ENCODE measurements around the gene NELFB. TPM values are rescaled to one million over a fixed set of nuclear protein-coding genes. Genes with fewer than 3 reads are reported as not detected.
A peak's percentile ranks its signal among the peaks of the same experiment; 100 is the strongest.

Gene NELFB
- total RNA-seq, 1 donor from 2014 or later, result 22.2 TPM

DNA sequence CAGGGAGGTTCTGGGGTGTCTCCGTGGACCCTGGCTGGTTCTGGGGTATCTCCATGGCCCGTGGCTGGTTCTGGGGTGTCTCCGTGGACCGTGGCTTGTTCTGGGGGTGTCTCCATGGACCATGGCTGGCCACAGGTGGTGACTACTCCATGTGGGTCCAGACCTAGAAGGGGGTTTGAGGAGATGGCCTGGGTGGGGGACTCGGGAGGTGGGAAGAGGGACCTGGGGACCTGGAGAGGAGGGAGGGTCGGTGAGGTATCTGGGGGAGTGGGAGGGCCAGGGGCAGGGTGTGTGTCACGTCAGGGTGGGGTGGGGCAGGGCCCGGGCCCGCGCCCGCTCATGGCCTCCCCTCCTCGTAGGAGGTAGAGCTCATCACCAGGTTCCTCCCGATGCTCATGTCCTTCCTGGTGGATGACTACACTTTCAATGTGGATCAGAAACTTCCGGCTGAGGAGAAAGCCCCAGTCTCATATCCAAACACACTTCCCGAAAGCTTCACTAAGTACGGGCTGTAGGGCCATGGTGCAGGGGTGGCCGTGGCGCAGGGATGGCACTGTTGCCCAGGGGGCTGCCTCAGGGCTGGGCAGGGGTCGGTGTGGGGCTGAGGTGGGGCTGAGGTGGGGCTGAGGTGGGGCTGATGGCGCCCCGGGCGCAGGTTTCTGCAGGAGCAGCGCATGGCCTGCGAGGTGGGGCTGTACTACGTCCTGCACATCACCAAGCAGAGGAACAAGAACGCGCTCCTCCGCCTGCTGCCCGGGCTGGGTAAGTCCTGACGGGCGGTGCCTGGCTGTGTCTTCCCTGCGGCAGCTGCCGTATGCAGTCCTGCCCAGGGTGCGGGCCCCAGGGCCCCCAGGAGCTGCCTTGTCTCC, 11.7 kb downstream of the NELFB start:
- DNase-seq (ENCODE audit: low spot score), result no peak
- no peak for ATAC-seq

DNA sequence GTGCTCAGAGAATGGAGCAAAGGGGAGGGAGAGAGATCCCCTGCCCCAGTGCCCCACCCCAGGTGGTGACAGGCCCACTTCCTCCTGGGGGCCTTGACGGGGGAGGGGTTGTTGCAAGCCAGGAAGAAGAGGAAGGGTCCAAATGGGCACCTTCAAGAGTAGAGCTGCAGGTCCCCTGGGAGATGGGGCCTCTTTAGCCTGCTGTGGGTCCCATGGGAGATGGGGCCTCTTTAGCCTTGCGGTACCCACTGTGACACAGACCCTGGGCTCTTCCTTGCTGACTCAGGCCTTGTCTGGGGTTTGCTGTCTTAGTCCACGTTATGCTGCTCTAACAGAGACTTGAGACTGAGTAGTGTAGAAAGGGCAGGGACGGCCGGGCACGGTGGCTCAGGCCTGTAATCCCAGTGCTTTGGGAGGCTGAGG, 12.8 kb downstream of the NELFB start:
- no peak for ATAC-seq
- DNase-seq (ENCODE audit: low spot score), result no peak

DNA sequence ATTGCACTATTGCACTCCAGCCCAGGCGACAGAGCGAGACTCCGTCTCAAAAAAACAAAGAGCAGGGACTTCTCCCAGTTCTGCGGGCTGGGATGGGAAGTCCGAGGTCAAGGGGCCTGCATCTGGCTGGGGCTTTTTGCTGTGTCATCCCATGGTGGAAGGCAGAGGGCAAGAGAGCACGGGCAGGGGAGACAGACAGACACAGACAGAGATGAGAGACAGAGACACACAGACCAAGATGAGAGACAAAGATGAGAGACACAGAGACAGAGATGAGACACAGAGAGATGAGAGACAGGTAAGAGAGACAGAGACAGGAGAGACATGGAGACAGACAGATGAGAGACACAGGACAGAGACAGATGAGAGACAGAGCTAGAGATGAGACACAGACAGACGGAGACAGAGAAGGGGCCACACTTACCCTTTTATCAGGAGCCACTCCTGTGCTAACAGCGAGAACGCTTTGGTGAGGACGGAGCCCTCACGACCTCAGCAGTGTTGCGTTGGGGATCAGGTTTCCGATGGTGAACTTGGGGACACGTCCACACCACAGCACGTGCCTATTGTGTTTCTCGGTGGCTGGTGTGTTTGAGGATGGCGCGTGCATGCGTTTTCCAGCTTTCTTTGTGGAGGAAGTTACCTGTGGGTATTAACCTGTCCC, 13.5 kb downstream of the NELFB start:
- DNase-seq (ENCODE audit: low spot score) (no peak), ATAC-seq (peak; percentile 46)

DNA sequence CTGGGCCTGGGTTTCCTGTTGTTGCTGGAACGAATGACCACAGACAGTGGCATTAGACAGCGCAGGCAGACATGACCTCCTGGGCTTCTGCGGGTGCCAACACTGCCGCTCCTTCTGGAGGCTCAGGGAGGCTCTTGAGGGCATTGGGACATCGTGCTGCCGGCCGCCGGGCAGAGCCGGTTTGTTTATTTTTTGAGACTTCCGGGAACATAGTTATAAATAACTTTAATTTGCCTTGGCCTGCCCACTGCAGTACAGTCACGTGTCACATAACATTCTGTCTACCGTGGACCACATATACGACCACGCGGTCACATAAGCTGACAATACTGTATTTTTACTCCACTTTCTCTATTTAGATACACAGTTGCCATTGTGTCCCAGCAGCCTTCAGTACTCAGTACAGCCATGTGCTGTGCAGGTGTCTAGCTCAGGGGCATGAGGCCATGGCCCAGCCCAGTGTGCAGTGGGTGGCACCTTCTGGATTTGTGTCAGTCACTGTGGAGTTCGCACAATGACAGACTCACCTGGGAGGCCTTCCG, 14.2 kb downstream of the NELFB start:
- DNase-seq (ENCODE audit: low spot score) (peak; percentile 61), ATAC-seq (peak; percentile 69)

DNA sequence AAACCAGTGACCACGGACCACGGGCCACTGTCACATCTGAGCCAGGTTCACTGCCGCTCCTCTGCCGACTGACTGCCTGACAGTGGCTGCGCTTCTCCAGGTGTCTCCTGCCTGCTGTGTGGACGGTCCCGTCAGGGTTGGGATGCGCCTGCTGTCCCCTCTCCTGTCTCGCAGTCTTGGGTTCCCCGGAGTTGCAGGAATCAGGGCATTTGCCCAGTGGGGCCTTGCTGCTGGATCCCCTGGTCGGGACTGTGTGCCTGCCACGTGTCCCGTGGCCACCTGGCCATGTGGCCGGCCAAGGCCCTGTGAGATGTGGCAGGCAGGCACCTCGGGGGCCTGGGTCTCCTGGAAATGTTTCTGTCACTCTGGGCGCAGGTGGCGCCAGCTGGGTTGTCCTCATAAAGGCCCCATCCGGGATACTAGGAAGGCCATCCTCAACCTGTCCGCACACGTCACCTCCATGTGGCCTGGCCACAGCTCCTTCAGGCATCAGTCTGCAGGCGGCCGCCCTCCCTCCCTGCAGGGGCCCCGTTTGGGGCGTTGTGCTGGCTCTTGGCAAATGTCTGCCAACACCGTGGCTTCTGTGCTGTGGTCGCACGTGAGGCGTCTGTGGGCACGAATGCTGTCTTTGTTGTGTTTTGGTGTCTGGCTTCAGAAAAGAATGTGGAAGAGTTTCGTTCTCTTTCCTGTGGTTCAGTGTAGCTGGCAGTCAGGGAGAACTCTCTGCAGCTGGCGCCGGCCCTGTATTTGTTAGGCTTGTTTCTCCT, 16.0 kb downstream of the NELFB start:
- ATAC-seq (no peak), DNase-seq (ENCODE audit: low spot score) (no peak)

DNA sequence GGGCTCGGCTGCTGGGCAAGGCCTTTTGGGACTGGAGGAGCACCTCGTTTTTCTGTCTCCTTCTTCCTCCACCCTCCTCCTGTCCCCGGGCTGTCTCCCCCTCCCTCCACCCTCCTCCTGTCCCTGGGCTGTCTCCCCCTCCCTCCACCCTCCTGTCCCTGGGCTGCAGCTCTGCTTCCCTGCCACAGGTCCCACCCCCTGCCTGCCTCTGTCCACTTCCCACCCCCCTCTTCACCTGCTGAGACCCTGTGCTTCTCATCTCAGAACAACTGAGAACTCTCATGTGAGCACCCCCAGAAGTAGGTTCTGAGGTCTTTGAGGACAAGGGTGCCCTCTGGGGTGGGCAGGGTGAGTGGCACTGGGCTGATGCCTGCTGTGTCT, 16.6 kb downstream of the NELFB start:
- DNase-seq (ENCODE audit: low spot score), result no peak
- no peak for ATAC-seq

DNA sequence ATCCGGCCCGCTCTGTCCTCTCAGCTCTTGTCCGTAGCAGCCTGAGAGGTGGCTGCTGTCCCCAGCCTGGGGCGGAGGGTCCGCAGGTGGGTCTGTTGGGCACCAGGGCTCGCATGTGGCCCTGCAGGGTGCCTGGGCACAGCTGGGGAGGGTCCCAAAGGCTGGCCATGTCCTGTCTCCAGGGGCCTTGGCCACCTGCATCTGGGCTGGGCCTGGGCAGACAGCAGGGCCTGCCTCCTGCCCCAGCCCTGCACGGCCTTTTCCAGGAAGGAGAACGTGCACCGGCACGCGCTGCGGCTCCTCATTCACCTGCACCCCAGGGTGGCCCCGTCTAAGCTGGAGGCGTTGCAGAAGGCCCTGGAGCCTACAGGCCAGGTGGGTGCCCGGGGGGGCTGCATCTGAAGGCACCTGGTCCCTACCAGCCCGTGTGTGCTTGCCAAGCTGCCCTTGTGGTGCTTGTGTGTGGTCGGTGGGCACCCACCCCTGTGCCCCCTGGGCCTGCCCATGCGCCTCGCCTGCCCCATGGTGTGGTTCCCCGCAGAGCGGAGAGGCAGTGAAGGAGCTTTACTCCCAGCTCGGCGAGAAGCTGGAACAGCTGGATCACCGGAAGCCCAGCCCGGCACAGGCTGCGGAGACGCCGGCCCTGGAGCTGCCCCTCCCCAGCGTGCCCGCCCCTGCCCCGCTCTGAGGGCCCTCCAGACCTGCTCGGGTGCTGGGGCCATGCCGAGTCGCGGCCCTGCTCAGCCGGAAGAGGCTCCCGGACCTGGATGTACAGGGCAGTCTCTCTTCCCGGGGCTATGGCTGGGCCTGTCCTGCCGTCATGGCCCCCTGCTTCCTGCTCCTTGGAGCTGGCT, 17.3 kb downstream of the NELFB start:
- DNase-seq (ENCODE audit: low spot score) (no peak), ATAC-seq (no peak)

DNA sequence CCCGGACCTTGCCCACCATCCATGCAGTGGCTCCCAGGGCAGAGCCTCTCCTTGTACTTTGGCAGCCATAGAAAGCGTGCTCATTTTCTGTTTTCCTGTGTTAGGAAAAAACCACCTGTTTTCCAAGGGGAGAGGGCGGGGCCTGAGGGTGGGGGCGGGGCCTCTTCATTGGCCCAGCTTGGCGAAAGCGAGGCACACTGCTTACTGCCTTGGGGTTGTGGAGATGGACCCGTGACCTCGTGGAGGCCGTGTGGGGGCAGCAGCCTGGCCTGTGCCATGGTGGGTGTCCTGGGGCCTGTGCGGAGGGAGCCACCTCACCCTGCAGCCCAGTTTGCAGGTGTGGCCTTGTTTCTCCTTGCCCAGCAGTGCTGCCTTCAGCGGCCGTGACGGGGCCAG, 18.0 kb downstream of the NELFB start:
- ATAC-seq (no peak), DNase-seq (ENCODE audit: low spot score) (no peak)

DNA sequence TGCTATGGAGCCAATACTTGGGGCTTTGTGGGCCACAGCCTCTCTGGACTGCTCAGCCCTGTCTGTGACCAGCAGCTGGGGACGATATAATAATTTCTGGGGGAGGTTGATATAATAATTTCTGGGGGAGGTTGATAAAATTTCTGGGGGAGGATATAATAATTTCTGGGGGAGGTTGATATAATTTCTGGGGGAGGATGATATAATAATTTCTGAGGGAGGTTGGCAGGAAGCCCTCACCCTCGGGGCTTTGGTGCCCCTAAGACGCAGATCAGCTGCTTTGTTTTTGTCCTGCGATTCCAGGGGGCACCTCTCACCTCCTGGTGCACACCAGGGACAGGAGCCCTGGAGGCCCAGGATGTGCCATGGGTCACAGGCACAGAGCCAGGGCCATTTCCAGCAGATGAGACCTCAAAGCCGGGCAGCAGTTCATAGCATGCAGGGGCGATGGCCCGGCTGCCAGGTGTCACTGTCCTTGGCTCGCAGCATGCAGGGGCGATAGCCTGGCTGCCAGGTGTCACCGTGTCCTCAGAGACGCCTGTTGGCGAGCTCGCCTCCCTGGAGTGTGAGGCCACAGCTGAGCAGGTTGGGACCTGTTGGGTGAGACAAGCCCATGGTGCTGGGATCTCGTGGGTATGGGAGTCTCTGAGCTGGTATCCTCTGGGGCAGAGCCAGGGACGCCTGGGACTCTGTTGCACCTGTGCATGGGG, 18.6 kb downstream of the NELFB start:
- DNase-seq (ENCODE audit: low spot score) (no peak), ATAC-seq (peak; percentile 5)

DNA sequence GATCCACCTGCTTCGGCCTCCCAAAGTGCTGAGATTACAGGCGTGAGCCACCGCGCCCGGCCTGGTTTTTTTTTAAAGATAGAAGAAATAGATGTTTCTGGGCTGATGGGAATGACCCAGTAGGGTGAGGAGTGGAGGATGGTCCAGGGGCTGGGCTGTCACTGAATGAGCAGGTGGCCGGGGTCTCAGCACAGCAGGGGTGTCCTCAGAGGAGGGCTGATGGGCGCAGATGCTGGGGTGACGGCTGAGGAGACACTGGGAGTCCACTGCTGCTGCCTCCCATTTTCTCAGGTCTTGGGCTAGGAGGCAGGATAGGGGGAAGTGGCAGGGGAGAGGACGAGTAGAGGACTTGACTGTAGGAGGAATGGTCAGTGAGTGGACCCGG, 20.1 kb downstream of the NELFB start:
- DNase-seq (ENCODE audit: low spot score), result no peak
- ATAC-seq, result no peak

DNA sequence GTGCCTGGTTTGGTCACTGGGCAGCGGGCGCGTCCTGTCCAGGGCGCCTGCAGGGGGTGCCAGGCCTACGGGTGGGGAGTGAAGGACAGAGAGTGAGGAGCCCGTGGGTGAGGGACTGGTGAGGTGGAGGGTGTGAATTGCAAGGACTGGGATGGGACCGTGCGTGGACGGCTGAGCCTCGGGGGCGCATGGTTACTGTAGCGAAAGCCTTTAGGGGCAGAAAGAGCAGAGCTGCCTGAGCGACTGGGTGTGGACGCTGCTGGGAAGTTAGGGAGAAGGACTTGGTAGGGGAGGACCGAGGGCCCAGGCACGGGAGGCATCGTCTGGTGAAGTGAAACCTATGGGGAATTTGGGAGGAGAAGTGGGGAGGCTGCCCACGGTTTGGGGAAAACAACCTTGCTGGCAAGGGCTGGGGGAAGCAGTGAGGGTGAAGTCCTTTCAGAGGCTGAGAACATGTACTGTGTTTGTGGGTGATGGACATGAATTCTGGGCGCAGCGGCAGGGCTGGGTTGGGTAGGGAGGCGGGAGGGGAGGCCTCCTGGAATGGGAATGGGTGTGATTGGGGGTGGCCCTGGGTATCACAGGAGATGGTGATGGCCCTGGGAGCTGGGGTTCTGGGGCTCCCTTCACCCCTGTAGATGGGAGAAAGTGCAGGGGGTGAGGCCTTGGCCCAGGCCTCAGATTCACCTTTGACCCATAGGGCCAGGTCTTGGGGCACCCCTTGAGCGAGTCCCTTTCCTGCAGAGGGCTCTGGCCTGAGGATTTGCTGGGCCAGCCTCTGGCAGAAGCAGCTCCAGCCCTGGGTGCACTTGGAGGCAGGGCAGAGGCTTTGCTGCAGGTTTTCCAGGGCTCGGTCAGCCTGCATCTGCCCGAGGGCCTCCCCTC, 20.7 kb downstream of the NELFB start:
- DNase-seq (ENCODE audit: low spot score) (no peak), ATAC-seq (no peak)

DNA sequence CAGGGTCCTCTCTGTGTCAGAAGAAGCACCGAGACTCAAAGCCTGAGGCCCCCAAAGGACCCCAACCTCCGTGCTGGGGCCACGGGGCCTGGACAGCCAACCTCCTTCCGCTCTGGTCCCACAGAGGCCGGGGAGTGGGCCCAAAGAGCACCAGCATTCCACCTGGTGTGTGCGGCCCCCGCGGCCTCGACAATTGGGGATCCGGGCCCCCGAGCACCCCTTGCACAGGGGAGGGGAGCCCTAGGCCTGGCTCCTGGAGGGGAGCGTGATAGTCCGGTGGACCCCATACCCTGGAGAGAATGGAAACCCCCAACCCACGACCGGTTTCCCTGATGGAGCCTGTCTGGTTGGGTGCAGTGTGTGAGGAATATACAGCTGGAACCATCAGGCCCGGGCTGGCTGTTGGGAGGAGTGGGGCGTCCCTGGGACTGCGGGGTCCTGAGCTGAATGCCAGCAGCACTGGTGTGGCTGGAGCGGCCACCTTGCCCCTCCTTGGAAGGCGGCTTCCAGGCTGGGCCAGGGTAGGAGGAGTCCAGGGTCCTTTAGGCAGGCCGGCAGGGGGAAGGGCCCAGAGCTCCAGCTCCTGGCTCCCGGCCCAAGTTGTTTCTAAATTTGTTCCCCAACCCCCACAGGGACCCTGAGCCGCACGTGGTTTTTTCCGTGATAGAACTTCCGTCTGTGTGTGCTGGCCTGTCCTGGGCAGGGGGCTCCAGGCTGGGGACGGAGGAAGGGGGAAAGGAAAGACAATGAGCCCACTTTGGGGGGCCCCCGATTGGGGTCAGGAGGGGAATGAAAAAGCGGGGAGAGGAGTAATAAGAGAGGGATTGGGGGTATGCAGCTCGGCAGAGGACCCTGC, 21.6 kb downstream of the NELFB start:
- peak; percentile 44 for ATAC-seq
- peak; percentile 65 for DNase-seq (ENCODE audit: low spot score)

DNA sequence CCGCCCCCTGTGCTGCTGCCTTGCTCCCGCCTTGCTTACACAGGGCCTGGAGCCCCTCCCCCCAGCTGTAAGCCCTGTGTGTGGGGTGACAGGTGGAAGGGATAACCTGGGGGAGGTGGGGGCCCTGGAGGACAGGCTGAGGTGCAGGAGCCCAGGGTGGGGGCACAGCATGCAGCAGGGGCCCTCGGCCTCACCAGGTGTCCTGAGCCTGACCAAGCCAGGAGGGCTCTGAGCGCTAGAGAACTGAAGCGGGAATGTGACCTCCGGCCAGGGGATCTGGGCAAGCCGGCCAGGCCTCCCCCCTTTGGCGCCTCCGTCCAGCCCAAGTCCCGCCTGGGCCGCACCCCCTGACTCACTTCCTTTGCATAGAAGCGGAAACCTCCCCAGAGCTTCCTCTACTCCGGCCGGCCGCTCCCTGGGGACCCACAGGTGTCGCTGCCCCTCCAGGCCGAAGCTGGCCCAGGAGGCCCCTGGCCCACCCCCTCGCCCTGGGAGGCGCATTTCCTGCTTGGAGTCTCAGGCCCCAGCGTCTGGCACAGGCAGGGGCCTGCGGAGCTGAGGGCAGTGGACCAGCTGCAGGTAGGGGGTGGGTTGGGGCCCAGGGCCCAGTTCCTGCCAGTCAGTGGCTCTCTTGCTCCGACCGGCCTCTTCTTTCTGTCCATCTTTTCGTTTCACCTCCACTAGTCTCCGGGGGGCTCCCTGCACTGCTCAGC, 22.4 kb downstream of the NELFB start, which contains the start of gene TOR4A:
Gene TOR4A, plus strand, starts transcription at position 398 of the 713 bp plus-strand sequence. CDS start 964 bp downstream, outside the sequence.
- DNase-seq (ENCODE audit: low spot score), result peak; percentile 73
- peak; percentile 66 for ATAC-seq

DNA sequence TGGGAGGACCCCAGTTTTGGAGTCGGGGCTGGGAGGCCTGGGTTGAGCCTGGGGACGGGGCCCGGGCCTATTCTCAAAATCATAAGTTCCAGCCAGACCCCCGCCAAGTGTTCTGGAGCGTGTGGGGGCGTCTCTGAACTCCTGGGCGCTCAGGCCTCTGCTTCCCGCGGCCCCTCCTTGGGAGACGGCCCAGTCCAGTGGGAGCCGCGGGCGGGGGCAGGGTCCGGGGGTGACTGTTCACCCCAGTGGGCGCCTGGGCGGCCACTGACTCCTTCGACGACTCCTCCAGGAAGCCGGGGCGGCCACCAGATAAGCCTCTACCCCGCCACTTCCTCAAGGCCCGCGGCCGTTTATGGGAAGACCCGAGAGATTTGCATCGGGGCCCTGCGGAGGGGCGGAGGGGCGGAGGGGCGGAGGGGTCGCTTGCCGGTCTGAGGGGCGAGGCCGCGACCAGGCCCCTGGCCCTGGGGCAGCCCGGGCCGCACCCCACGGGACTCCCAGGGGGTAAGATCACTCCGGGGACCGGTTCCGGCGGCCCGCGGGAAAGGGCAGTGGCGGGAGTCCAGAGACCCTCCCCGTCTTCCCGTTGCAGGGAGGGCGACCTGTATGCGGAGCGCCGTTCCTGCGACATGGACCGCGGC, 23.1 kb downstream of the NELFB start:
- peak; percentile 16 for ATAC-seq
- DNase-seq (ENCODE audit: low spot score), result peak; percentile 50

DNA sequence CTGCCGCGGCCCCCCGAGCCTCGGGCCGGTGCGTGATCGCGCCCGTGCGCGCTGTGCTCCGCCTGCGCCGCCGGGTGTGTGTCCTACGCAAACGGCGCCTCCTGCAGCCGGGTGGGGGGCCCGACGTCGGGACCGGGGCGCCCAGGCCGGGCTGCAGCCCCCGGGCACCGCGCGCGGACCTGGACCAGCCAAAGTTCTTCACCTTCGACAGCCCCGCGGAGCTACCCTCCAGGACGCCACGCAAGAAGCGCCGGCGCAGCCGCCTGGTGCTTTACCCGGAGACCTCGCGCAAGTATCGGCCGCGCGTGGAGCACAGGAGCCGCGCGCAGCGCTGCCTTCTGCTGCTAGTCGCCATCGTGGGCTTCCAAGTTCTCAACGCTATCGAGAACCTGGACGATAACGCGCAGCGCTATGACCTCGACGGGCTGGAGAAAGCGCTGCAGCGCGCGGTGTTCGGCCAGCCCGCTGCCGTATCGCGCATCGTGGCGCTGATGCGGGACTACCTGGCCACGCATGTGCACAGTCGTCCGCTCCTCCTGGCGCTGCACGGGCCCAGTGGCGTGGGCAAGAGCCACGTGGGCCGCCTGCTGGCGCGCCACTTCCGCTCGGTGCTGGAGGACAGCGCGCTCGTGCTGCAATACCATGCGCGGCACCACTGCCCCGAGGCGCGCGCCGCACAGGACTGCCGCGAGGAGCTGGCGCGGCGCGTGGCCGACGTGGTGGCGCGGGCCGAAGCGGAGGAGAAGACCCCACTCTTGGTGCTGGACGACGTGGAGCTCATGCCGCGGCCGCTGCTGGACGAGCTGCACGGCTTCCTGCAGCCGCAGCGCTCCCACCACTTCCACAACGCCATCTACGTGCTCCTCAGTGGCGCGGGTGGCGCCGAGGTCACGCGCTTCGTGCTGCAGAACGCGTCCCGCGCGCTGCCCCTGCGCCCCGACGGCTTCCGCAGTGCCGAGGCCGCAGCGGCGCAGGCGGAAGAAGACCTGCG, 23.9 kb downstream of the NELFB start:
- ATAC-seq (no peak), DNase-seq (ENCODE audit: low spot score) (peak; percentile 47)
